HepG2 (cell line): ENCODE data around the gene SGCB. TPM values are rescaled to one million over a fixed set of nuclear protein-coding genes. Genes with fewer than 3 reads are reported as not detected.
A peak's percentile ranks its signal among the peaks of the same experiment; 100 is the strongest.

Experiments
- HMGA1 ChIP-seq: sonication (generic); formaldehyde crosslinking; conservative IDR thresholded peaks from 2 replicates; pipeline ENCODE4 v1.4.0; 2020; ENCODE audit warnings: missing genetic modification reagents
- MEIS2 ChIP-seq: sonication (generic); formaldehyde crosslinking; IDR thresholded peaks from 2 replicates; pipeline ENCODE4 v1.9.0; 2021; ENCODE audit warnings: mild to moderate bottlenecking, missing genetic modification reagents
- PAX8 ChIP-seq: sonication (generic); formaldehyde crosslinking; IDR thresholded peaks from 2 replicates; pipeline ENCODE4 v1.8.0; 2022; ENCODE audit warnings: mild to moderate bottlenecking, missing genetic modification reagents, borderline replicate concordance
- ZBTB1 ChIP-seq: sonication (generic); formaldehyde crosslinking; IDR thresholded peaks from 2 replicates; pipeline ENCODE4 v1.4.0; 2020; ENCODE audit warnings: missing genetic modification reagents, borderline replicate concordance
- ZBTB42 ChIP-seq: sonication (generic); formaldehyde crosslinking; IDR thresholded peaks from 2 replicates; pipeline ENCODE4 v1.5.0; 2020; ENCODE audit warnings: mild to moderate bottlenecking, missing genetic modification reagents
- ZFX ChIP-seq: sonication (generic); formaldehyde crosslinking; IDR thresholded peaks from 2 replicates; pipeline ENCODE4 v1.4.0; 2020; ENCODE audit warnings: mild to moderate bottlenecking, low read depth, missing genetic modification reagents, moderate library complexity
- ZMYM3 ChIP-seq: sonication (generic); formaldehyde crosslinking; IDR thresholded peaks from 2 replicates; pipeline ENCODE4 v1.5.1; 2020; ENCODE audit warnings: mild to moderate bottlenecking, missing genetic modification reagents
- ZNF333 ChIP-seq: sonication (generic); formaldehyde crosslinking; IDR thresholded peaks from 2 replicates; pipeline ENCODE4 v1.4.0; 2020; ENCODE audit warnings: mild to moderate bottlenecking, missing genetic modification reagents, borderline replicate concordance
- ZNF552 ChIP-seq: sonication (generic); formaldehyde crosslinking; IDR thresholded peaks from 2 replicates; pipeline ENCODE4 v1.9.0; 2022; ENCODE audit warnings: missing genetic modification reagents, mild to moderate bottlenecking, borderline replicate concordance
- ZNF605 ChIP-seq: sonication (generic); formaldehyde crosslinking; IDR thresholded peaks from 2 replicates; pipeline ENCODE4 v1.8.0; 2022; ENCODE audit warnings: mild to moderate bottlenecking, missing genetic modification reagents
- ZSCAN21 ChIP-seq: sonication (generic); formaldehyde crosslinking; IDR thresholded peaks from 2 replicates; pipeline ENCODE4 v1.8.0; 2022; ENCODE audit warnings: mild to moderate bottlenecking, missing genetic modification reagents, moderate library complexity, borderline replicate concordance
- ZSCAN29 ChIP-seq: sonication (generic); formaldehyde crosslinking; conservative IDR thresholded peaks from 2 replicates; pipeline ENCODE4 v1.4.0; 2020; ENCODE audit warnings: mild to moderate bottlenecking, missing genetic modification reagents
- polyA plus RNA-seq, 8 experiments: library from polyadenylated mRNA; depleted of rRNA in 3 of 8; stranded (reverse) in 7 of 8; unstranded in 1 of 8; fragments of >200 nt; fragmentation: Illumina TruSeq in 4 of 8; extraction: Trizol in 4 of 8; gene quantifications; 2 replicates each; pipeline versions ENCODE4 v1.2.1 to v1.2.3, GENCODE V29; 2011 to 2016; ENCODE audit warnings: low read depth in 4 of 8, missing spikeins in 1 of 8, mixed read lengths in 1 of 8; ENCODE audit not compliant: insufficient read depth in 1 of 8
- total RNA-seq, 5 experiments: library from RNA; depleted of rRNA; stranded (reverse); fragments of >200 nt; fragmentation: Illumina TruSeq; extraction: Trizol; gene quantifications; 2 replicates each; pipeline ENCODE4 v1.2.3, GENCODE V29; 2016; ENCODE audit warnings: low read depth in 1 of 5
- TF ChIP-seq, protein P1 (sequence below): sonication (generic); formaldehyde crosslinking; IDR thresholded peaks from 2 replicates; pipeline ENCODE4 v1.5.1; 2020; ENCODE audit warnings: mild to moderate bottlenecking, missing genetic modification reagents, moderate library complexity
- TF ChIP-seq, protein P2 (sequence below): sonication (generic); formaldehyde crosslinking; IDR thresholded peaks from 2 replicates; pipeline ENCODE4 v1.9.0; 2021; ENCODE audit warnings: missing genetic modification reagents, borderline replicate concordance
- TF ChIP-seq, protein P3 (sequence below): sonication (generic); formaldehyde crosslinking; IDR thresholded peaks from 2 replicates; pipeline ENCODE4 v1.4.0; 2020; ENCODE audit warnings: missing genetic modification reagents, borderline replicate concordance
- TF ChIP-seq, protein P4 (sequence below): IDR thresholded peaks from 2 replicates; pipeline ENCODE4 v1.6.1; 2012; ENCODE audit warnings: low read length, improper control_type of control experiment

The SGCB gene
- total and polyA plus RNA-seq, 2 of the 13 experiments (the other 11 are each of a cell fraction or from before 2014, with no cell fraction given): 2.2 to 4.8 TPM

DNA sequence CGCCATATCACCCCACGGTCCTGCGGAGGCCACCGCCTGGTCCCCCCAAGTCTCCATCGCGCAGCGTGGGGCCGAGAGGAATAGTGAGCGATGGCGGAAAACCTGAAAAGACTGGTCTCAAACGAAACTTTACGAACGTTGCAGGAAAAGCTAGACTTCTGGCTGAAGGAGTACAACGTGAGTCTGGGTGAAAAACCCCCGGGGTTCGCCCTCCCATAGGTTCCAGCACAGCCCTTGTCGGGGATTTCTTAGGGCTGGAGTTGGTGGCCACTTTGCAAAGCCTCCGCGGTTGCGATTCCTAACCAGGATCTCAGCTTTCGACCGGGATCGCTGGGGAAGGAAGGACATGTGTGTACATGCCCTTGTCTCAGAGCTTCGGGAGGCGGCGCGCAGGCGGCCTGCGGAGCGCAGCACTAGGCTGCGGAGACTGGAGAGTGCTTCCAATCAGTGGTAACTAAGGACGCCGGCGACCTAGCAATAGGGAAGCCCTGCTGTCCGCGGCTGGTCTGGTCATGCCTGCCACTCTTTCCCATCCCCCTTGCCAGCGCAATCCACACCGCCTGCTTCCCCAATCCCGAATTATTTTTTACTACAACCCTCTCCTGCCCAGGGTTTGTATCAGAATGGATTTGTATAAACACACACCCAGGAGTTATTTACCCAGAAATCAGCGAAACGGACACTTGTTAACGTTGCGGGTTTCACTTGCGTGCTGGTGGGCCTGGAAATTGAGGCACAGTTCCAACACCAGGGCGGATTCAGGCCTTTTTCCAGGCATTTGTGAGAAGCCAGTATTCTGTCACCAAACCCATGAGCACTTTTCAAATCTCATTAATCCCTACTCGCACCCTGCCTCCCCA, 13.7 kb upstream of the SGCB start (continued):
- TF ChIP-seq, protein P1, sequence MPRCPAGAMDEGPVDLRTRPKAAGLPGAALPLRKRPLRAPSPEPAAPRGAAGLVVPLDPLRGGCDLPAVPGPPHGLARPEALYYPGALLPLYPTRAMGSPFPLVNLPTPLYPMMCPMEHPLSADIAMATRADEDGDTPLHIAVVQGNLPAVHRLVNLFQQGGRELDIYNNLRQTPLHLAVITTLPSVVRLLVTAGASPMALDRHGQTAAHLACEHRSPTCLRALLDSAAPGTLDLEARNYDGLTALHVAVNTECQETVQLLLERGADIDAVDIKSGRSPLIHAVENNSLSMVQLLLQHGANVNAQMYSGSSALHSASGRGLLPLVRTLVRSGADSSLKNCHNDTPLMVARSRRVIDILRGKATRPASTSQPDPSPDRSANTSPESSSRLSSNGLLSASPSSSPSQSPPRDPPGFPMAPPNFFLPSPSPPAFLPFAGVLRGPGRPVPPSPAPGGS: no peak
- TF ChIP-seq PAX8 (CRISPR knock-in tag) (no peak), ZSCAN29 (CRISPR knock-in tag) (no peak), ZBTB1 (CRISPR knock-in tag) (no peak), ZSCAN21 (no peak), ZBTB42 (CRISPR knock-in tag) (peak; percentile 47; the same call in 1 of the 2 replicates), ZNF552 (CRISPR knock-in tag) (peak; percentile 62; the same call in 1 of the 2 replicates), ZNF605 (peak; percentile 50; the same call in 1 of the 2 replicates), ZNF333 (CRISPR knock-in tag) (0 out of 2 replicates have a peak, but pooled peaks have one; percentile 53), HMGA1 (CRISPR knock-in tag) (no peak), ZMYM3 (CRISPR knock-in tag) (peak; percentile 11; the same call in 1 of the 2 replicates), MEIS2 (CRISPR knock-in tag) (no peak; the same call in 1 of the 2 replicates), ZFX (CRISPR knock-in tag) (peak; percentile 66)
- TF ChIP-seq, protein P2, sequence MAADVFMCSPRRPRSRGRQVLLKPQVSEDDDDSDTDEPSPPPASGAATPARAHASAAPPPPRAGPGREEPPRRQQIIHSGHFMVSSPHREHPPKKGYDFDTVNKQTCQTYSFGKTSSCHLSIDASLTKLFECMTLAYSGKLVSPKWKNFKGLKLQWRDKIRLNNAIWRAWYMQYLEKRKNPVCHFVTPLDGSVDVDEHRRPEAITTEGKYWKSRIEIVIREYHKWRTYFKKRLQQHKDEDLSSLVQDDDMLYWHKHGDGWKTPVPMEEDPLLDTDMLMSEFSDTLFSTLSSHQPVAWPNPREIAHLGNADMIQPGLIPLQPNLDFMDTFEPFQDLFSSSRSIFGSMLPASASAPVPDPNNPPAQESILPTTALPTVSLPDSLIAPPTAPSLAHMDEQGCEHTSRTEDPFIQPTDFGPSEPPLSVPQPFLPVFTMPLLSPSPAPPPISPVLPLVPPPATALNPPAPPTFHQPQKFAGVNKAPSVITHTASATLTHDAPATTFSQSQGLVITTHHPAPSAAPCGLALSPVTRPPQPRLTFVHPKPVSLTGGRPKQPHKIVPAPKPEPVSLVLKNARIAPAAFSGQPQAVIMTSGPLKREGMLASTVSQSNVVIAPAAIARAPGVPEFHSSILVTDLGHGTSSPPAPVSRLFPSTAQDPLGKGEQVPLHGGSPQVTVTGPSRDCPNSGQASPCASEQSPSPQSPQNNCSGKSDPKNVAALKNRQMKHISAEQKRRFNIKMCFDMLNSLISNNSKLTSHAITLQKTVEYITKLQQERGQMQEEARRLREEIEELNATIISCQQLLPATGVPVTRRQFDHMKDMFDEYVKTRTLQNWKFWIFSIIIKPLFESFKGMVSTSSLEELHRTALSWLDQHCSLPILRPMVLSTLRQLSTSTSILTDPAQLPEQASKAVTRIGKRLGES (CRISPR knock-in tag): no peak
- TF ChIP-seq, protein P3, sequence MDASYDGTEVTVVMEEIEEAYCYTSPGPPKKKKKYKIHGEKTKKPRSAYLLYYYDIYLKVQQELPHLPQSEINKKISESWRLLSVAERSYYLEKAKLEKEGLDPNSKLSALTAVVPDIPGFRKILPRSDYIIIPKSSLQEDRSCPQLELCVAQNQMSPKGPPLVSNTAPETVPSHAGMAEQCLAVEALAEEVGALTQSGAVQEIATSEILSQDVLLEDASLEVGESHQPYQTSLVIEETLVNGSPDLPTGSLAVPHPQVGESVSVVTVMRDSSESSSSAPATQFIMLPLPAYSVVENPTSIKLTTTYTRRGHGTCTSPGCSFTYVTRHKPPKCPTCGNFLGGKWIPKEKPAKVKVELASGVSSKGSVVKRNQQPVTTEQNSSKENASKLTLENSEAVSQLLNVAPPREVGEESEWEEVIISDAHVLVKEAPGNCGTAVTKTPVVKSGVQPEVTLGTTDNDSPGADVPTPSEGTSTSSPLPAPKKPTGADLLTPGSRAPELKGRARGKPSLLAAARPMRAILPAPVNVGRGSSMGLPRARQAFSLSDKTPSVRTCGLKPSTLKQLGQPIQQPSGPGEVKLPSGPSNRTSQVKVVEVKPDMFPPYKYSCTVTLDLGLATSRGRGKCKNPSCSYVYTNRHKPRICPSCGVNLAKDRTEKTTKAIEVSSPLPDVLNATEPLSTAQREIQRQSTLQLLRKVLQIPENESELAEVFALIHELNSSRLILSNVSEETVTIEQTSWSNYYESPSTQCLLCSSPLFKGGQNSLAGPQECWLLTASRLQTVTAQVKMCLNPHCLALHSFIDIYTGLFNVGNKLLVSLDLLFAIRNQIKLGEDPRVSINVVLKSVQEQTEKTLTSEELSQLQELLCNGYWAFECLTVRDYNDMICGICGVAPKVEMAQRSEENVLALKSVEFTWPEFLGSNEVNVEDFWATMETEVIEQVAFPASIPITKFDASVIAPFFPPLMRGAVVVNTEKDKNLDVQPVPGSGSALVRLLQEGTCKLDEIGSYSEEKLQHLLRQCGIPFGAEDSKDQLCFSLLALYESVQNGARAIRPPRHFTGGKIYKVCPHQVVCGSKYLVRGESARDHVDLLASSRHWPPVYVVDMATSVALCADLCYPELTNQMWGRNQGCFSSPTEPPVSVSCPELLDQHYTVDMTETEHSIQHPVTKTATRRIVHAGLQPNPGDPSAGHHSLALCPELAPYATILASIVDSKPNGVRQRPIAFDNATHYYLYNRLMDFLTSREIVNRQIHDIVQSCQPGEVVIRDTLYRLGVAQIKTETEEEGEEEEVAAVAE (CRISPR knock-in tag): no peak
- TF ChIP-seq, protein P4, sequence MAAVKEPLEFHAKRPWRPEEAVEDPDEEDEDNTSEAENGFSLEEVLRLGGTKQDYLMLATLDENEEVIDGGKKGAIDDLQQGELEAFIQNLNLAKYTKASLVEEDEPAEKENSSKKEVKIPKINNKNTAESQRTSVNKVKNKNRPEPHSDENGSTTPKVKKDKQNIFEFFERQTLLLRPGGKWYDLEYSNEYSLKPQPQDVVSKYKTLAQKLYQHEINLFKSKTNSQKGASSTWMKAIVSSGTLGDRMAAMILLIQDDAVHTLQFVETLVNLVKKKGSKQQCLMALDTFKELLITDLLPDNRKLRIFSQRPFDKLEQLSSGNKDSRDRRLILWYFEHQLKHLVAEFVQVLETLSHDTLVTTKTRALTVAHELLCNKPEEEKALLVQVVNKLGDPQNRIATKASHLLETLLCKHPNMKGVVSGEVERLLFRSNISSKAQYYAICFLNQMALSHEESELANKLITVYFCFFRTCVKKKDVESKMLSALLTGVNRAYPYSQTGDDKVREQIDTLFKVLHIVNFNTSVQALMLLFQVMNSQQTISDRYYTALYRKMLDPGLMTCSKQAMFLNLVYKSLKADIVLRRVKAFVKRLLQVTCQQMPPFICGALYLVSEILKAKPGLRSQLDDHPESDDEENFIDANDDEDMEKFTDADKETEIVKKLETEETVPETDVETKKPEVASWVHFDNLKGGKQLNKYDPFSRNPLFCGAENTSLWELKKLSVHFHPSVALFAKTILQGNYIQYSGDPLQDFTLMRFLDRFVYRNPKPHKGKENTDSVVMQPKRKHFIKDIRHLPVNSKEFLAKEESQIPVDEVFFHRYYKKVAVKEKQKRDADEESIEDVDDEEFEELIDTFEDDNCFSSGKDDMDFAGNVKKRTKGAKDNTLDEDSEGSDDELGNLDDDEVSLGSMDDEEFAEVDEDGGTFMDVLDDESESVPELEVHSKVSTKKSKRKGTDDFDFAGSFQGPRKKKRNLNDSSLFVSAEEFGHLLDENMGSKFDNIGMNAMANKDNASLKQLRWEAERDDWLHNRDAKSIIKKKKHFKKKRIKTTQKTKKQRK: no peak
